ENCODE data around the gene RDH12. TPM values are rescaled to one million over a fixed set of nuclear protein-coding genes. Genes with fewer than 3 reads are reported as not detected.

The RDH12 gene
- total RNA-seq, 1 experiment from 2014 or later: not detected

DNA sequence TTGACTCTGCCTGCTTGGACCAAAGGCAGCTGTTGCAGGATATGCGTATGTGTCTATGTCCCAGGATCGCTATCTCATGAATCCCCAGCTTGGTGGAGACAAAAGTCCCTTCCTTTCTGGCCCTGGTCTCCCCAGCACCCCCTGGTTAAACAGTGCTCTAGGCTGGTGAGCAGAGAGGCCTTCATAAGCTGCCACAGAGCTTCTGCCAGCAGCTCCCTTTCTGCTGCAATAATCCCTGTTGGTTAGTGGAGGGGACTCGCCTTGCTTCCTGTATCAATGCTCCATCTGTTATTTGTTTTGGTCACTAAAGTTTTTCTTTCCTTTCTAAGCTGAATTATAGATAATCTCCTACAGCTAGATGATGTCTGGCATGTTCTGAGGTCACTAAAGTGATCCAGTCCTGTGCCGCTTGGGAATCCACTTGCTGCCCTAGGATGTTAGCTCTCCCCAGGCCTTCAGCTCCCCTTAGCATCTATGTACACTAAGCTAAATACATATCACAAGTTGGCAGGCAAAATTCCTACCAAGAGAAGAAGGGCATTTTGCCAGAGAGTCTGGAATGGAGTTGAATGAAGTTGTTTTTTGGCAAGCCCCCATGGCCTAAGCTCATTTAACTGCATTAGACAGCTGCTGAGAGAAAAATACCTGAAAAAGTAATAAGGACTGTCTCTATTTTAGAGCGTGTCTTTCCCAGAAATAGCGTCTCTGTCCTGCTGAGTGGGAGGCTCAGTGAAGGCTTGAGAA is 47.8 kb downstream of the RDH12 start:
- DNase-seq (ENCODE audit: low read depth): no peak

DNA sequence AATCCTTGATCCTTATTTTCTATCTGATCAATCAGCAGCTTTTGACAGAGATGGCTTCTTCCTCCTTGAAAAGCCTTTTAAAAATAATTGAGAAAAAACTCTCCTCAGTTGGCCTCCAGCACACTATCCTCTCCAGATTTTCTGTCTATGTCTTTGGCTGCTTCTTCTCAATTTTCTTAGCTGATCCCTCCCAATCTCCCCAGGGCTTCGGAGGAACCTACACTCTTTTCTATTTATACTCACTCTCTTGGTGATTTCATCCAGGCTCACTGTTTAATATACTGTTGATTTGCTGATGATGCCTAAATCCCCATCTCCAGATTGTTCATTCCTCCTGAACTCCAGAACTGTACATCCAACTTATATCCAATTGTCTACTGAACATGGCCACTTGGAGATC is 54.8 kb downstream of the RDH12 start:
- DNase-seq (ENCODE audit: low read depth): no peak

DNA sequence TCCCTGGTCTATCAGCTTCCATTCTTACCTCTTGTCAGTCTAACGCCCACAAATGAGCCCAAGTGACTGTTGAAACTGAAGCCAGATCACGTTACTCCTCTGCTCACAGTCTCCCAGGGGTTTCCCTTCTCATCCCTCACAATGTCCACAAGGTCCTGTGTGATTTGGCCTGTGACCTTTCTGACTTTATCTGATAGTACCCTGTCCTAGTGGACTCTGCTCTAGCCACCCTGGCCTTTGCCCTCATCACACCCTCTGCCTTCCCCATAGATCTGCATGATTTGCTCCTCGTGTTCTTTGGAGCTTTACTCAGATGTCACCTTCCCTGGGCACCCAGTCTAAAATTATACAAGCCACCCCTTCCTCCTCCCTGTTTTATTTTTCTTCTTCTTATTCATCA is 55.5 kb downstream of the RDH12 start:
- no peak for DNase-seq (ENCODE audit: low read depth)

DNA sequence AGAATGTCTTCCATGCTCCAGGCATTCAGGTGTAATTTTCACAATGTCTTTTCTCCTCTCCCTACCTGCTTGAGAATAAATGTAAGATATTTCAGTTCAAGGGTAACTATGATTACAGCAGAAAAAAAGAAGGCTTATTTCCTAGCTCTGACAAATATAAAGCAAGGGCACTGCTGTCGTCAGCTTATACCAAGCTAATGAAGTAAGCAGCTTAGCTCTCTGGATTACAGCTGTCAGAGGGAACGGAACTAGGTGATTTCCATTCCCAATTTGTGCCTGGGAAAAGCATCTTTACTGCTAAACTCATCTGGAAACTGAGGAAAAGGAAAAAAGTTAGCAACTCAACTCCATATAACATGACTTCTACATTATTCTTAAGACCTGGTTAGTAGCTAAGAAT is 58.2 kb downstream of the RDH12 start:
- no peak for DNase-seq (ENCODE audit: low read depth)

DNA sequence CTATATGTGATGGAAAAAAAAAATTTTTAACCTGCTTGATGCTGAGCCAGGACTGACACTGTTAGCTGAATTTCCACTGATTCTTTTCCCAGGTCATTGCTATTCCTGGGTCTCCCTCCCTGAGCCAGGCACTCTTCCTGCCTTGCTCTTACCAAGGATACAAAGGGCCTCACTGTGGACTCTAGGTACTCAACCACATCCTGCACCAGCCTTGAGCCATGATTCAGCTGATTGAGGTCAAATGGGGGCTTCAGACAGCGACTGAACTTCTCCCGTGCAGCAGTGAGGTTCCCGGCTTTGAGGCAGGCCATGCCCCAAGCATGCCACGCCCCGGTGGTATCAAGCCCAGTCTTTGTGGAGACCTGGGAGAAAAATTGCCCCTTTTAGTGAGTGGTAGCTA is 60.4 kb downstream of the RDH12 start:
- DNase-seq (ENCODE audit: low read depth): peak; percentile 25

DNA sequence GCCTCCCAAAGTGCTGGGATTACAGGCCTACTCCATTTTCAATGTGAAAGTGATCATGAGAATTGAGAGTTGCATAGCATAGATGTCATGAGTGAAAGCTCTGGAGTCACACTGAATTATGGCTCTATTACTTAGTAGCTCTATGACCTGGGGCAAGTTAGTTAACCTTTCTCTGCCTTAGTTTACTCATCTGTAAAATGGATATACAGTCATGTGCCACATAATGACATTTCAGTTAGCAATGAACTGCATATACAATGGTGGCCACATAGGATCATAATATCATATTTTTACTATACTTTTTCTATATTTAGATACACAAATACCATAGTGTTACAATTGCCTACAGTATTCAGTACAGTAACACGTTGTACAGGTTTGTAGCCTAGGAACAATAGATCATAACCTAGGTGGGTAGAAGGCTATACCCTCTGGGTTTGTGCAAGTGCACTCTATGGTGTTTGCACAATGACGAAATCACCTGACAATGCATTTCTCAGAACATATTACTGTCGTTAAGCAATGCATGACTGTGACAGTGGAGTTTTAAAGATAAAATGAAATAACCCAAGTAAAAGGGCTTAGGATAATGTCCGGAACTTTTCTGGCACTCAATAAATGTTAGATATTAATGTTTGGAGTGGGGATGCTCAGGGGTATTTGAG is 61.6 kb downstream of the RDH12 start:
- no peak for DNase-seq (ENCODE audit: low read depth)

DNA sequence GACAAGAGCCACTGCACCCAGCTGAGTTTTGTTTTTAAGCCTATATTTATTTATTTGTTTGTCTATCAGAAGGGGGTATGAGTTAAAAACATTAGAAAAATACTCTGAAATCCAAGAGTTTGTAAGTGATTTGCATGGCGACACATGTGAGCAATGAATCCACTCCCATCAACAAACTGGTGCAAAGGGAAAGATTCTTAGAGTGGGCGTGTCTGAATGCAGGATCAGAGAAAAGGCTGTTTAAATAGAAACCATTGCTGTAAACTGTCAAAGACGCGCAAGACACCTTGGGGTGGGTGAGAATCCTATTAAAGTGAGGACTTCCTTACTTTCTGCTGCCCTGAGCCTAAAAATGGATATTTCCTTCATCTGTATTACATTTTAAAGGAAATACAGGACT is 62.8 kb downstream of the RDH12 start:
- DNase-seq (ENCODE audit: low read depth): no peak

DNA sequence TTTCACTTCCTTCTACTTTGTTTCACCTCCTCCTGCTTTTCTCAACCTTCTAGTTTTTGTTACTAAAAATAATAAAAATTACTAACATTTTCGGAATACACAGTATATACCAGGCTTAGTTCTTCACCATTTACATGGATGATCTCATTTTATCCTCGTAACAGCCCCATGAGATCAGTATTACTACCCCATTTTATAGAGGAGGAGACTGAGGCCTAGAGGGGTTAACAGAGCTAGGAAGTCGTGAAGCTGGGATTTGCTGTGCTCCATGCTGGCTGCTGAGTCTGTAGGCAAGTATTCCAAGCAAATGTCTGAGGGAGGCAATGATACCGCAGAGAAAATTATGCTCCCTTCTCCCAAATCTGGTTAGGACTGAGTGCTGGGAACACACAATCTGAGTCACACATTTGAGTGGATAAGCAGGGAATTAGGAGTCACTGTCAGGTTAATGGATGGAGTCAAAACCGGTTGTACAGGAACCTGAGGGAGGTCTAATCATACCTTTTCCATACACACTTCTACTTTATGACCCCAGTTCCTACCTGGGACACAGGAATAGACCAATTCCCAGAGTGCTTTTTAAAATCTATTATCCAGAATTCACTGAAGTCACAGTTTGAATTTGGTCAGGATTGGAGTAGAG is 63.6 kb downstream of the RDH12 start:
- no peak for DNase-seq (ENCODE audit: low read depth)

DNA sequence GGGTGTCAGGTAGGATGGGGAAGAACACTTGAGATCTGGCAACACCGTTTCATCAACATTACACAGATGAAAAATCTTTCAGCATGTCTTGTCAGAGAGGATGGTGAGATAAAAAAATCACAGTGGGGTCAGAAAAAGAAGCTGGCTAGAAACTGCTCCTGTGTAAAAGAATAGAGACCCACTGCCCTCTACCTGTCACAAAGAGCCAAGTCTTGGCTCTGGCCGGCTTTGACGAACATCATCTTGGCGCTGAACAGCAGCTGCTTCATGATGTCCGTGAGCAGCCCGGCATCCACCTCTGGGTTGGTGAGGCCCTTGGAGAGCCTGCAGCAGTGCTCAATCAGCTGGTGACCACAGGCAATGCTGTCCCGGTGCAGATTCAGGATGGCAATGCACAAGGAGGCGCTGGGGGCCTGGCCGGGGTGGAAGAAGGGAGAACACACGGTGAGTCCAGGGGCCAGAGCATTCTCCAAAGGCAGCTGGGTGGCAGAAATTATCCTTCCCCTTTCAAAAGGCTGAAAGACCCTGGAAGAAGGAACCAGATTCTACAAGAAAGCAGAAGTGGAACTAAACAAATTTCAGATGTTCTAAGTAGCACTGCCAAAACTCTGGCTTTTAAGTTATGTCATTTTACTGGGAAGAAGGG is 64.5 kb downstream of the RDH12 start:
- DNase-seq (ENCODE audit: low read depth): no peak

DNA sequence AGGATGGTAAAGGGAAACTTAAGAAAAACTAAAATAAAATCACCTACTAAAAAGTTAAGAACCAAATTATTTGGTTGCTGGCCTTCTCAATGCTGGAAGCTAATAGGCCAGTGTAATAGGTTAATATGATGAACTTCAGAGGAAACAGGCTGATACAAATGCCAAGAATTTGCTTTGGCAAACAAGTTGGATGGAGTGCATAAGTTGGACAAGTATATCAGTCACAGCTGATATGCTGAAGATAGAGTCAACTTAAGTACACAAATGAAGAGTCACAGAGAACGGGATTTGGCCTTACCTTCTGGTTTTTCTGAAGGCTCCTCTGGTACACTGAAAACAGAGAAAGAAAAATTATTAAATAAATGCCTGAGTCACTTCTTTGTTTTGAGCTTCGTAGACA is 66.5 kb downstream of the RDH12 start:
- DNase-seq (ENCODE audit: low read depth): no peak

DNA sequence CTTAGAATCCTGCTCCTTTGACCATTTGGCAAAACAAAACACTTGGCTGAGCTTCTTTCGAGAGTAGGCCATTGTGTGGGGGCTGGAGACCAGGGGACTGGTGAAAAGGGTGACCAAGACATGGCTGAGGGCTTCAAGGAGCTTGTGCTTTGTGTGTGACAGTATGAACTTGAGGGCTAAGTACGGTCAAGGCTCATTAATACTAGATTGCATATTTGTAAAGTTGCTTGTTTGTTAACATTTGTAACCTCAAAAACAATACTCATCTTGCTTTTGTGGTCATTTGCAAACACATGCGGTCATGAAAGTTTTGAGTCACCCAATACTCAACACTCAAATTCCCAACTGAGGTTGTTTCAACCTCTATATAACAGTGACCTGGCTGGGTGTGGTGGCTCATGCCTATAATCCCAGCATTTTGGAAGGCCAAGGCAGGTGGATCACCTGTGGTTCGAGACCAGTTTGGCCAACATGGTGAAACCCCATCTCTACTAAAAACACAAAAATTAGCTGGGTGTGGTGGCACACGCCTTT is 72.2 kb downstream of the RDH12 start:
- no peak for DNase-seq (ENCODE audit: low read depth)

DNA sequence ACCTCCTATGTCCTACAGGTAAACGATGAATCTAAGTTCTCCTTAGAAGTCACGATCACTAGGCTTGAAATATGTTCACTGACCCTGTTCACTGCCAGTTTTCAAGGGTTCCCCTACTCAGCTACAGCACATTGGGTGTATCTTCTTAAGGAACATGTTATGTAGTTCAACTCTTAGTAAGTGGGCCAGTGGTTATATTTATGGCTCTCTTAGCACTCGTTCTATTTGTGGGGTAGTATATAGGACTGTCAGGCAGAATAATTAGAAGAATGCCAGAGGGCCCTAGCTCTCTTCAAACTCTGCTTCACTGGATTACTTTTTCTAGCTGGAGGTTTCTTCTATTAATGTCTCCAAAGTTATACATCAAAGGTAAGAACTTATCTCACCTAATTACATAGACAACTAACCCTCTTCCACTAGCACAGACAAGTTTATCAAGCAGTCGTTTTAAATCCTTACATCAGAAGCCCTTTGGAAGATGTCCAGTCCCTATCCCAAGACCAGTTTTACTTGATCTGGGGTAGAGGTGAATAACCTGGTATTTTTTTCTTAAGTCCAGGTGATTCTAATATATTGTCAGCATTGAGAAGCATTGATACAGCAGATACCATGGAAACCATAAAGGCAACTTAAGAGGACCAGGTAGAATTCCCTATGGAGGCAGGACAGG is 75.1 kb downstream of the RDH12 start:
- no peak for DNase-seq (ENCODE audit: low read depth)

DNA sequence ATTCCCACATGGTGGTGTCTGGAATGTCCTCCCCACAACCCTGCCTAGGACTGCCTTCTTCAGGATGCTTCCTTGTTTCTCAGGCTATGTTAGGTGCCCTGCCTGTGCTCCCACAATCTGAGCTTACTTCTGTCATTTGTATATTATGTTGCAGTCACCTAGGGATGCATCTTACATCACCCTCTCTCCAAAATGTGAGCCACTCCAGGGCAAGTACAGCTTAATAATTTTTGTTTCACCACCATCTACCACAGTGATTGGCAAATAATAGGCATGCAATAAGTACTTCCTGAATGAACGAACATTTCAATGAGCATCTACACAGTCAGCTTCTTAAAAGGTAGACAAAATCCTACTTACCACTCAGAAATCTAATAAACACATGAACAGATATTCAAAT is 77.1 kb downstream of the RDH12 start:
- DNase-seq (ENCODE audit: low read depth): no peak

DNA sequence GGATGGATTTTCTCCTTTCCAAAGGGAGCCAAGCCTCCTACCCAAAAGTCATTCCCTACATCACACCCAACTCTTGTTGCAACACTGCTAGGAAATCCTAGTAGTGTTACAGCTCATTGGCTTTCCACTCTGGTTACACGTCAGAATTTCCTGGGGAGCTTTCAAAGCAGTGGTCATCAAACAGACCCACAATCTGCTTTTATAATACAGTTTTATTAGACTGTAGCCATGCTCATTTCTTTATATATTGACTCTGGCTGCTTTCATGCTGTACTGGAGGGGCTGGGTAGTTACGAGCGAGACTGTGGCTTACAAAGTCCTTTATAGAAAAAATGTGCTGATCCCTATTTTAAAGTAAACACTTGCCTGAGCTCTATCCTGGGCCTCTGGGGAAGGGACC is 80.4 kb downstream of the RDH12 start:
- DNase-seq (ENCODE audit: low read depth): no peak

Other genes starting within 250 kb of the RDH12 start
- gene TMEM229B, start 213.2 kb upstream of the RDH12 start, total RNA-seq (2014; rRNA removed; shearing (Covaris generic)): 3.7 TPM in 2 replicates
- gene PLEKHH1, start 168.6 kb upstream of the RDH12 start, total RNA-seq (2014; rRNA removed; shearing (Covaris generic)): 2.3 and 2.6 TPM in 2 replicates
- 18.5 and 20.9 TPM in 2 replicates for gene PIGH, start 101.6 kb upstream of the RDH12 start, total RNA-seq (2014; rRNA removed; shearing (Covaris generic))
- gene ARG2, start 82.0 kb upstream of the RDH12 start, total RNA-seq (2014; rRNA removed; shearing (Covaris generic)): 16.0 and 21.9 TPM in 2 replicates
- 49.3 and 52.6 TPM in 2 replicates for gene VTI1B, start 27.3 kb upstream of the RDH12 start, total RNA-seq (2014; rRNA removed; shearing (Covaris generic))
- 73.6 and 86.6 TPM in 2 replicates for gene RDH11, start 6.1 kb upstream of the RDH12 start, total RNA-seq (2014; rRNA removed; shearing (Covaris generic))
- gene ZFYVE26, start 114.7 kb downstream of the RDH12 start, total RNA-seq (2014; rRNA removed; shearing (Covaris generic)): 9.1 and 9.3 TPM in 2 replicates
- gene RAD51B, start 117.9 kb downstream of the RDH12 start, total RNA-seq (2014; rRNA removed; shearing (Covaris generic)): 10.9 TPM in 2 replicates

Measured in RPMI7951 (cell line).